ENCODE results near the gene SMKR1. TPM values are rescaled to one million over a fixed set of nuclear protein-coding genes. Genes with fewer than 3 reads are reported as not detected.
A peak's percentile ranks its signal among the peaks of the same experiment; 100 is the strongest.

Gene SMKR1
- total and polyA plus RNA-seq, 4 donors = 0.51 to 3.6 (median 1.9) TPM

GRCh38 chr7:129466796-129467195 is 35.5 kb upstream of the SMKR1 start:
- Histone ChIP-seq H3K36me3 (ENCODE audit: control insufficient read depth in 4 of 4, insufficient read depth in 4 of 4, low read length in 4 of 4) (peaks cover 0 to 22% (median 0%) of the 10 kb centered on the region in 4 donors), H3K4me1 (ENCODE audit: control insufficient read depth in 5 of 5, insufficient read depth in 5 of 5, low read length in 5 of 5) (peaks cover 0 to 4% (median 0%) of the 10 kb centered on the region in 5 donors), H3K4me3 (no peak overlapping the region), H3K9ac (ENCODE audit: insufficient read depth in 1 of 2, low read length in 2 of 2) (no peak overlapping the region), H3K9me3 (ENCODE audit: control insufficient read depth in 4 of 4, insufficient read depth in 3 of 4, low read length in 3 of 4) (no peaks in the 10 kb centered on the region), H3K27ac (ENCODE audit: low read depth in 1 of 2, low read length in 1 of 2) (no peak overlapping the region), H3K27me3 (ENCODE audit: control insufficient read depth in 3 of 3, insufficient read depth in 3 of 3, low read length in 2 of 3) (no peaks in the 10 kb centered on the region)
- ATAC-seq (ENCODE audit: insufficient read depth, low FRiP score) (no peak), DNase-seq (no peak)
- TF ChIP-seq, protein P1, sequence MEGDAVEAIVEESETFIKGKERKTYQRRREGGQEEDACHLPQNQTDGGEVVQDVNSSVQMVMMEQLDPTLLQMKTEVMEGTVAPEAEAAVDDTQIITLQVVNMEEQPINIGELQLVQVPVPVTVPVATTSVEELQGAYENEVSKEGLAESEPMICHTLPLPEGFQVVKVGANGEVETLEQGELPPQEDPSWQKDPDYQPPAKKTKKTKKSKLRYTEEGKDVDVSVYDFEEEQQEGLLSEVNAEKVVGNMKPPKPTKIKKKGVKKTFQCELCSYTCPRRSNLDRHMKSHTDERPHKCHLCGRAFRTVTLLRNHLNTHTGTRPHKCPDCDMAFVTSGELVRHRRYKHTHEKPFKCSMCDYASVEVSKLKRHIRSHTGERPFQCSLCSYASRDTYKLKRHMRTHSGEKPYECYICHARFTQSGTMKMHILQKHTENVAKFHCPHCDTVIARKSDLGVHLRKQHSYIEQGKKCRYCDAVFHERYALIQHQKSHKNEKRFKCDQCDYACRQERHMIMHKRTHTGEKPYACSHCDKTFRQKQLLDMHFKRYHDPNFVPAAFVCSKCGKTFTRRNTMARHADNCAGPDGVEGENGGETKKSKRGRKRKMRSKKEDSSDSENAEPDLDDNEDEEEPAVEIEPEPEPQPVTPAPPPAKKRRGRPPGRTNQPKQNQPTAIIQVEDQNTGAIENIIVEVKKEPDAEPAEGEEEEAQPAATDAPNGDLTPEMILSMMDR (IDR thresholded peaks at IDR 0.05; ENCODE audit: control extremely low read depth, extremely low read depth) = no peak
- WGBS, 2 donors = 81 to 87% methylated on average over 3 of the region's 3 CpGs

DNA sequence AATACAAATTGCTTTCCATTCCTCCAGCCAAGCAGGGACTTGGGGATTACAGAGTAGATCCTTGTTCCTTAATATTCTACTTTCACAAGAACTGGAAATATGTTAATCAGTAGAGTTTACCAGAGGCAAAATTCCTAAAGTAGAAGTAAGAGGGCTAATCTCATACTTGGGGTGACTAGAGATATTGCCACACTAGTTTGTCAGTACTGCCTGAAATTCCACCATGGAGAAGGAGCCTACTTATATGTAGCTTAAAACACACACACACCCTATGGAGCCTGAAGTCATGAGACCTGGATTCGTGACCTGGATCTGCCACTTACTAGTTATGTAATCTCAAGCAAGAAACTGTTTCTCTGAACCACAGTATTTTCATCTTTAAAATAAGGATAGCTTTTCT is 34.2 kb upstream of the SMKR1 start:
- peak overlapping the region in 1 of 2 donors; percentile 13 for H3K27ac ChIP-seq (ENCODE audit: low read depth in 1 of 2, low read length in 1 of 2)
- H3K4me3 ChIP-seq = no peak overlapping the region
- H3K27me3 ChIP-seq (ENCODE audit: control insufficient read depth in 3 of 3, insufficient read depth in 3 of 3, low read length in 2 of 3) = no peaks in the 10 kb centered on the region
- TF ChIP-seq, protein P1 (IDR thresholded peaks at IDR 0.05; ENCODE audit: control extremely low read depth, extremely low read depth) = no peak
- H3K36me3 ChIP-seq (ENCODE audit: control insufficient read depth in 4 of 4, insufficient read depth in 4 of 4, low read length in 4 of 4) = peaks cover 0 to 20% (median 0%) of the 10 kb centered on the region in 4 donors
- DNase-seq (peak in 1 of 3 donors; percentile 32), ATAC-seq (ENCODE audit: insufficient read depth, low FRiP score) (no peak)
- H3K9me3 ChIP-seq (ENCODE audit: control insufficient read depth in 4 of 4, insufficient read depth in 3 of 4, low read length in 3 of 4) = no peaks in the 10 kb centered on the region
- H3K9ac ChIP-seq (ENCODE audit: insufficient read depth in 1 of 2, low read length in 2 of 2) = no peak overlapping the region
- 48 to 81% methylated on average over 1 of the region's 1 CpG for WGBS, 2 donors
- peaks cover 0 to 4% (median 0%) of the 10 kb centered on the region in 5 donors for H3K4me1 ChIP-seq (ENCODE audit: control insufficient read depth in 5 of 5, insufficient read depth in 5 of 5, low read length in 5 of 5)

DNA sequence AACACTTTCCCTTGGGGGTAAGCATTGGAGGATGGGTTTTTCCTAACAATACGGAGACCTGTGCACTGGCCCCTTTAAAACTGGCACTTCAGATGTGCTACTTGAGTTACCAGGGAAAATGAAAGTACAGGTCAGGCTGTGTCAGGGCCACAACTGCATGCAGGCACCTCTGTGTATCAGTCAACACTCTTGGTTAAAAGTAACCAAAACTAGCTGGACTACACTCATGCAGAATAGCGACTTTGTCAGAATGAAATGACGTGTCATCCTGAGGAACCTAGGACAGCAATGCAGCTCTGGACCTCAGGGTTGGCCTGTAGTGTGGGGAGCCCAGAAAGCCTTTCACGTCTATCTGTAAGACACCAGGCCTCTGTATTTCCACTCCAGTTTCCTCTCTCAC is 33.8 kb upstream of the SMKR1 start:
- Histone ChIP-seq H3K4me1 (ENCODE audit: control insufficient read depth in 5 of 5, insufficient read depth in 5 of 5, low read length in 5 of 5) (peaks cover 0 to 4% (median 0%) of the 10 kb centered on the region in 5 donors), H3K4me3 (no peak overlapping the region), H3K27me3 (ENCODE audit: control insufficient read depth in 3 of 3, insufficient read depth in 3 of 3, low read length in 2 of 3) (no peaks in the 10 kb centered on the region), H3K36me3 (ENCODE audit: control insufficient read depth in 4 of 4, insufficient read depth in 4 of 4, low read length in 4 of 4) (peaks cover 0 to 18% (median 0%) of the 10 kb centered on the region in 4 donors), H3K9me3 (ENCODE audit: control insufficient read depth in 4 of 4, insufficient read depth in 3 of 4, low read length in 3 of 4) (no peaks in the 10 kb centered on the region), H3K27ac (ENCODE audit: low read depth in 1 of 2, low read length in 1 of 2) (peak overlapping the region in 1 of 2 donors; percentile 75), H3K9ac (ENCODE audit: insufficient read depth in 1 of 2, low read length in 2 of 2) (no peak overlapping the region)
- DNase-seq (peak in 1 of 3 donors; percentile 39), ATAC-seq (ENCODE audit: insufficient read depth, low FRiP score) (no peak)
- WGBS, 2 donors = 42 to 81% methylated on average over 4 of the region's 4 CpGs
- TF ChIP-seq, protein P1 (IDR thresholded peaks at IDR 0.05; ENCODE audit: control extremely low read depth, extremely low read depth) = no peak

DNA sequence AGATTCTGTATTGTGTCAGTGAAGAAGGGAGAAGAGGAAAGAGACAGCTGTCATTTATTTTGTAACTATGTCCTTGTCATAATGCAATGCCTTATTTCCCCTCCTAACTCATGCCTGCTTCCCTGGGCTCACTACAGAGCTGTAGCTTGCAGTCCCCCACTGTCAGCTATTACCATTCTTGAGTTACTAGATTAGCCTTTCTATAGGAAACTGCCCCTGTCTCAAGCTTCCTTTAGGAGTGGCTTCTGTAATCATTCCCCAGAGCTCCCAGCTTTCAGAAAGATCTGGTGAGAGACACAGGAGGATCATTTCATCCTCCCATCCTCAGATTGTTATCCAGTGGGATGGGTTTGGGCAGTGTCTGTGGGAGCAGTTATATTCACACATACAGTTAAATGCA is 32.4 kb upstream of the SMKR1 start:
- H3K4me3 ChIP-seq = no peak overlapping the region
- no peaks in the 10 kb centered on the region for H3K9me3 ChIP-seq (ENCODE audit: control insufficient read depth in 4 of 4, insufficient read depth in 3 of 4, low read length in 3 of 4)
- ATAC-seq (ENCODE audit: insufficient read depth, low FRiP score) (no peak), DNase-seq (no peak)
- peaks cover 0 to 18% (median 0%) of the 10 kb centered on the region in 4 donors for H3K36me3 ChIP-seq (ENCODE audit: control insufficient read depth in 4 of 4, insufficient read depth in 4 of 4, low read length in 4 of 4)
- H3K9ac ChIP-seq (ENCODE audit: insufficient read depth in 1 of 2, low read length in 2 of 2) = no peak overlapping the region
- H3K27ac ChIP-seq (ENCODE audit: low read depth in 1 of 2, low read length in 1 of 2) = no peak overlapping the region
- TF ChIP-seq, protein P1 (IDR thresholded peaks at IDR 0.05; ENCODE audit: control extremely low read depth, extremely low read depth) = no peak
- peaks cover 0 to 4% (median 0%) of the 10 kb centered on the region in 5 donors for H3K4me1 ChIP-seq (ENCODE audit: control insufficient read depth in 5 of 5, insufficient read depth in 5 of 5, low read length in 5 of 5)
- H3K27me3 ChIP-seq (ENCODE audit: control insufficient read depth in 3 of 3, insufficient read depth in 3 of 3, low read length in 2 of 3) = no peaks in the 10 kb centered on the region

Data from lung (tissue), 12 donors.